Middle frontal gyrus (tissue), 1 donor: ENCODE measurements around the gene IPO7.
"Not testable (repeated sequence)": the region's sequence is repeated elsewhere in the genome, so short reads cannot be mapped to it uniquely, and the experiment has no call there.

Experiments
- DNase-seq: peaks from one replicate; pipeline ENCODE4 v3.0.0-alpha.2; 2015; ENCODE audit warnings: low spot score; ENCODE audit errors: extremely low spot score

The IPO7 gene

DNA sequence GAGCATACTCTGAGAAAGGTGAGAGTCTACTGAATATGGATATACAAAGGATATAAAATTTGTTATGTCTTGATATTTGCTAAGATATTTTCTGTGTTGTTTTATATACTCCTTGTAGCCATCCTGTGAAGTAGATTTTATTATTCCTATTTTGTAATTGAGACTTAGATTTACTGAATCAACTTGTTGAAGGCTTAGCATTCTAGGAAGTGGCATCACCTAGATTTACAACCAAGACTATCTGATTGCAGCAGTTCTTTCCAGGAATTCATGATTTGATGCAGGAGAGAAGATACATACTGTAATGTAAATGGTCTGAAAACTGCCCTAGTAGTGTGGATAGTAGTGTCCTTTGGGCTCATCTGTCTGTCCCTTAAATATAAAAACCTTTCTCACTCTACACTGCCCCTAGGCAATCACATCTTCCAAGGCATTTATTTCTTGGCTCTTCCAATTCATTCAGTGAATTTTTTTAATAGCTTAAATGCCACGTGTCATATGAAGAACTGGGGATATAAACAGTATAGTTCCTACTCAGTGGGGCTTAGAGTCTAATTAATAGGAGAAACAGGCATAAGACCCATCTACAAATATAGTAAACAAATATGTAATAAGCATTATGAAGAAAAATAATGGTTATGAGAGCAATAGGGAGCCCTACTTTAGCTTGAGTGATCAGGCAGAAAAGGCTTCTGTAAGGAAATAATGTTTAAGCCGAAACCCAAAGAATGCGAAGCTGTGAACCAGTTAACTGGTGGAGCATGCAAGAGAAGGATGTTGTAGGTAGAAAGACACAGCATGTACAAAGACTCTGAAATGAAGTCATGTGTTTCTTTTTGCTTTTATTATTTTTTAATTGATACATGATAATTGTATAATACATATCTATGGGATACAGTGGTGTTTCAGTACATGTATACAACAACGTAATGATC is 13.6 kb downstream of the IPO7 start:
- DNase-seq: no peak

GRCh38 chr11:9399466-9399865 is 15.0 kb downstream of the IPO7 start:
- no peak for DNase-seq

DNA sequence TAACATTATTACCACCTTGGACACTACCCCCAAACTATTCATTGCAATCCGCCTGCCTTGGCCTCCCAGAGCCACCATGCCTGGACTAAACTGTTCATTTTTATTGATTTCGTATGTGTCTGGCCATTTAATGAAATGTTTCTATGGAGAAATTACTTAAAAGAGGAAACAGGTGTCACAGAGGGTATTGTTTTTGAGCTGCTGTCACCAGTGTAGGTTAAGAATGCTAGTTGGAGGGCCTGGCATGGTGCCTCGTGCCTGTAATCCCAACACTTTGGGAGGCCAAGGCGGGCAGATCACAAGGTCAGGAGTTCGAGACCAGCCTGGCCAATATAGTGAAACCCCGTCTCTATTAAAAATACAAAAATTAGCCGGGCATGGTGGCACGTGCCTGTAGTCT is 17.4 kb downstream of the IPO7 start:
- not testable (repeated sequence) for DNase-seq

DNA sequence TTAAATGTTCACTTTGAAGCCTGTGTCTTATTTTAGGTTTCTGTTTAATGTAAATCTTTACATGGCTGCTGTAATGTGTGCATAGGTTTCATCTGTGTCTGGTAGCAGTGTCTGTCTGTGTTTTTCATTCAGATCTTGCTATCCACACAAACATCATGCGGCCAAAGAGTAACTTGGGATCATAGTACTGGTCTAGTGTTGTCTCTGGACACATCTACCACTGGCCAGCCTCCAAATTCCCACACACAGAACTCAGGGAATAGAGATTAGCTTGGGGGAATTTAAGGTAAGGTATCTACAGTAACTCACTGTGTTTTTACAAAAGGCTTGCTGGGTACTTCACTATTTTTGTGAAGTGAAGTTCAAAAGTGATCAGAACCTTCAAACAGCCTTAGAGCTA is 44.3 kb downstream of the IPO7 start:
- no peak for DNase-seq

- no peak for DNase-seq
These were observed 54.2 kb downstream of the IPO7 start for GRCh38 chr11:9438611-9439010.

DNA sequence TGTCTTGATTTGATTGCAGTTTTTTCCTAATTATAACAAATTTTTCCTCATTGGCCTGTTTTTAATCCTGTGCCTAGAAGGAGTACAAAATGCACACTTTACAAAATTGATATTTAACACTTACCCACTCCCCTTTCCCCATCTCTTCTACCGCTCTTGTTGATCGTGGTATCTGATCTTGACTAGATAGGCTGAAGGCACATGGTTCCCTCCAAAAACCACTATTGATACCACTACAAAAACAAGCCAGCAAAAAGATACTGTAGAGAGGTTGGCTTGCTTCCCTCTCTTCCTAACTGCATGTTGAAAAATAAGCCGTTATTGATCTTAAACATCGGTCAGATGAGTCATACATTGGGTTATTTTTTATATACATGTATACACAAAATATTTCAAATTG is 61.8 kb downstream of the IPO7 start:
- no peak for DNase-seq

GRCh38 chr11:9448576-9449352 is 64.3 kb downstream of the IPO7 start:
- no peak for DNase-seq

DNA sequence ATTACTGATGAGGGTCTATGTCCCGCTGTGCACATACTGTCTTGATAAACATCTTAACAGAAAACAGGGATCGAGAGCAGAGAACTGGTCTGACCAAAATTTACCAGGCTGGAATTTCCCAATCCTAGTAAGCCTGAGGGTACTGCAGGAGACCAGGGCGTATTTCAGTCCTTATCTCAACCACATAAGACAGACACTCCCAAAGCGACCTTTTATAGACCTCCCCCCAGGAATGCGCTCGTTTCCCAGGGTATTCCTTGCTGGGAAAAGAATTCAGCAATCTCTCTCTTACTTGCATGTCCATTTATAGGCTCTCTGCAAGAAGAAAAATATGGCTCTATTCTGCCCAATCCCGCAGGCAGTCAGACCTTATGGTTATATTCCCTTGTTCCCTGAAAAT is 67.6 kb downstream of the IPO7 start:
- not testable (repeated sequence) for DNase-seq

DNA sequence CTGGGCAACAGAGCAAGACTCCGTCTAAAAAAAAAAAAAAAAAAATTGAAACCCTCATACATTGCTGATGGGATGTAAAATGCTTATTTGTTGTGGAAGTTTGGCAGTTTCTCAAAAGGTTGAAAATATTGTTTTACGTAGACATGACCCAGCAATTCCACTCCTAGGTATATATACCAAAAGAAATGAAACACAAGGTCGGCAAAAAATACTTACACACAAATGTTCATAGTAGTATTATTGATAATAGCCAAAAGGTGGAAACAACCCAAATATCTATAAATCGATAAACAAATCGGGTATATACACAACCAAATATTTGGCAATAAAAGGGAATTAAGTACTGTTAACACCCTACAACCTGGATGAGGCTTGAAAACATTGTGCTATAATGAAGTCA is 71.3 kb downstream of the IPO7 start:
- DNase-seq: no peak

- no peak for DNase-seq
These were observed 75.3 kb downstream of the IPO7 start for GRCh38 chr11:9459667-9460321.

DNA sequence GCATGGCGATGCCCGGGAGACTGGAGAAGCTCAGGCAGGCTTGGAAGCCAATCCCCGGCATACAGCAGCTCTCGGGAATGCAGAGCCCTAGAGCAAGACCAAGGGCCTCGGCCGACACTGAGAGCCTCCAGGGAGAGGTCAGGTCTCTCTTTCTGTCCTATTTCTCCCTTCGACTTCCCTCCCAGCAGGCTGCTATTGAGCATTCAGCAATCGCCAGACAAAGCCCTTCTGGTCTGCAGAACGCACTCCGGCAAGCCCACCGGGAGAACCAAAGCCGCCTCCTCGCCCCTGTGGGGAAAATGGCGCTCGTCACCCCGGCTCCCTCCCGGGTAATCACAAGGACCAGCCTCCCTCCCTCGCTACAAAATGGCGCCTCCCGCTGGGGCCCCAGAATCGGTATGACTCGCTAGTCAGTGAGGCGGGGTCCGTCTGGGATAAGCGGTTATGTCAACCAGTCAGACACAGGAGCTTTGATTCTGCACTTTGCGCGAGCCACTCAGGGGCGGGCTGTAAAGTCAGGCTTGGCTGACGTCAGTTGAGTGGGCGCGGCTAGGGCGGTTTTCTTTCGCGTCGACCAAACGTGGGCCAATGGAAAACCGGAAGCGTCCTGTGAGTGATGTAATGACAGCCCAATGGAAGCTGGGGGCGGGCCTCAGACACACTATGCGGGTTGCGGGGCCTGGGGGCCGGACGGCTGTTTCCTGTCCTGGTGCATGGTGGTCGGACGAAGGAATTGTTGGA is 76.0 kb downstream of the IPO7 start, which contains the start of gene ZNF143:
TSS of gene ZNF143 (plus strand) at position 691 of the 741 bp plus-strand sequence. CDS start 10,297 bp downstream, outside the sequence.
- DNase-seq: peak; percentile 100

- peak; percentile 74 for DNase-seq
These were observed 76.8 kb downstream of the IPO7 start for GRCh38 chr11:9461063-9461759.

- DNase-seq: no peak
These were observed 77.3 kb downstream of the IPO7 start for GRCh38 chr11:9461760-9462134.

DNA sequence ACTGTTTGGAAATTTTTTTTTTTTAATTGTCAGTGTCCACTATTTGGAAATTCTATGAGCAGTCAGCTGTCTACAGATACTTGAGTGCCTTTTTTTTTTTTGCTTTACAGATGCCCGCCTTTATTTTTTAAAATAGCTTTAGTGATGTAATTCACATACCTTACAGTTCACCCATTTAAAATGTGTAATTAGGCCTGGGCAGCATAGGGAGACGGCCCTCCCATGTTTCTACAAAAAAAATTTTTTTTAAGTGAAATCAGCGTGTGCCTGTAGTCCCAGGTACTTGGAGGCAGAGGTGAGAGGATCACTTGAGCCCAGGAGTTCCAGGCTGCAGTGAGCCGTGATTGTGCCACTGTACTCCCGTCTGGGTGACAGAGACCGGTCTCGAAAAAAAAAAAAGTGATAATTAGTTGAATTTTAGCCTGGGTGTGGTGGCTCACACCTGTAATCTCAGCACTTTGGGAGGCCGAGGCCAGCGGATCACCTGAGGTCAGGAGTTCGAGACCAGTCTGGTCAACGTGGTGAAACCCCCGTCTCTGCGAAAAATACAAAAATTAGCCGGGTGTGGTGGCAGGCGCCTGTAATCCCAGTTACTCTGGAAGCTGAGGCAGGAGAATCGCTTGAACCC is 77.8 kb downstream of the IPO7 start:
- DNase-seq: no peak

- no peak for DNase-seq
These were observed 78.5 kb downstream of the IPO7 start for GRCh38 chr11:9462806-9463537.

- no peak for DNase-seq
These were observed 86.3 kb downstream of the IPO7 start for GRCh38 chr11:9470765-9471164.

DNA sequence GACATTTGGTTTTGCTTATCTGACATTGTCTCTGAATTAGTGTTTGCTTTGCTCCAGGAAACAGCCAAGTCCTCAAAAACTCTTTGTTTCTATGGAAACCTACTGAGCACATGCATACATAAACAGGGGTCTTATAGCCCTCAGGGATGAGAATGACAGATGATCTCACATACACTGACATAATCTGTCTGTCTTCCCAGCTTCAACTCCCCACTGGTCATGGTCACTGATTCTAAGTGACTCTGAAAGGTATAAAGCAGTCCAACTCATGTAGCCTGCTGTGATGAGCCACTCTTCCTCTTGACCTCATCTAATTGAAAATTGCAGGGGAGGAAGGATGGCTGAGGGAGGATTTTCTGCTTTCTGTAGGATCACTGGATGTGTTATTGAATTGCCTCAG is 89.0 kb downstream of the IPO7 start:
- DNase-seq: no peak

GRCh38 chr11:9479899-9480298 is 95.4 kb downstream of the IPO7 start:
- no peak for DNase-seq

DNA sequence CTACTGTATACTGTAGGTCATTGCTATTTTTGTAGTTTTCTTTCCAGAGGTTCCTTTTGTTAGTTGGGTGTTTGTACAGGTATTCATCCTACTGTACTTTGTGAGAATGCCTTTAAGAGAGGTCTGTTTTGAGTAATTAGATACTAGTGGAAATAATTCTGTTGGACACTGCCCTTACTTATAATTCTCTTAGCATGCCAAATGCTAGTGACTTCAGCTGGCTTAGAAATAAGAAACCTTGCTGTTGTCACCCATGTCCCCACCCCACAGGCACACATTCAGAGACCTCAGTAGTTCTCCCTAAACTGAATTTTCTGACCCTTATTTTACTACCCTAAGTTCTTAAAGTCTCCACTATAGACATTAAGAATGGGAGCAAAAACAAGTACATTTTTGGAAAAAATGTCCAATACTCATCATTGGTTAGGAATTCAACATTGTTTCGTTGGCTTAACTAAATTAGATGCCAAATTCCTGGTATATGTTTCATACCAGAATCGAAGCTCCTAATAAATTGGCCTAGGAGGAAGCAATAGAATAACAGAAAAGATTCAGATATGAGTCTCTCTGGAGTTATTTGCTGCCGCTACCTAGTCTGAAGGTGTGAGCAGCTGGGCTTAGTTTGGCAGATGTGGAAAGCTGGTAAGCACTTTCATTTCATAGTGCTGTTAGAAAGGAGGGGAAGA is 104.8 kb downstream of the IPO7 start:
- no peak for DNase-seq
